NCI-H226 (cell line): ENCODE measurements around the gene TFF3.
"Not testable (repeated sequence)": the region's sequence is repeated elsewhere in the genome, so short reads cannot be mapped to it uniquely, and the experiment has no call there.

Source experiments
- DNase-seq: peaks from one replicate; pipeline ENCODE4 v3.0.0-alpha.2; 2015

TFF3 gene

DNA sequence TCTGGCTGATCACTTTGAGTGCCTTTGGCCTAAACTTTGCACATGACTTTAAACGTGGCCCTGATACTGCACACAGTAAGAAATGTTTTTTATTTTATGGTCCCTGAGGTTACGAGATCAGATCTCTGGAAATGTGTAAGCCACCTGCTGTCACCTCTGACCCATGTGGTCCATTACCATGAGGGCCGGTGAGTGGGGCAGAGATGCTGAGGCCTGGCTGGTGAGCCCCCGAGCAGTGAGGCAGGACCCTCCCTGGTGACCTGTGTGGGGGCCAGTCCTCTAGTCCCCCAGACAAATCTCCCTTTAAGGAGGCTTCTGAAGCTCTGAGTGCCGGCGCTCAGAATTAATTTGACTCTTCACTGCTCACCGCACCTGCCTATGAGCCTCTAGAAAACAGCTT lies 12.4 kb downstream of the TFF3 start:
- no peak for DNase-seq

- DNase-seq = no peak
Measured at GRCh38 chr21:42302076-42302650, 13.0 kb downstream of the TFF3 start.

DNA sequence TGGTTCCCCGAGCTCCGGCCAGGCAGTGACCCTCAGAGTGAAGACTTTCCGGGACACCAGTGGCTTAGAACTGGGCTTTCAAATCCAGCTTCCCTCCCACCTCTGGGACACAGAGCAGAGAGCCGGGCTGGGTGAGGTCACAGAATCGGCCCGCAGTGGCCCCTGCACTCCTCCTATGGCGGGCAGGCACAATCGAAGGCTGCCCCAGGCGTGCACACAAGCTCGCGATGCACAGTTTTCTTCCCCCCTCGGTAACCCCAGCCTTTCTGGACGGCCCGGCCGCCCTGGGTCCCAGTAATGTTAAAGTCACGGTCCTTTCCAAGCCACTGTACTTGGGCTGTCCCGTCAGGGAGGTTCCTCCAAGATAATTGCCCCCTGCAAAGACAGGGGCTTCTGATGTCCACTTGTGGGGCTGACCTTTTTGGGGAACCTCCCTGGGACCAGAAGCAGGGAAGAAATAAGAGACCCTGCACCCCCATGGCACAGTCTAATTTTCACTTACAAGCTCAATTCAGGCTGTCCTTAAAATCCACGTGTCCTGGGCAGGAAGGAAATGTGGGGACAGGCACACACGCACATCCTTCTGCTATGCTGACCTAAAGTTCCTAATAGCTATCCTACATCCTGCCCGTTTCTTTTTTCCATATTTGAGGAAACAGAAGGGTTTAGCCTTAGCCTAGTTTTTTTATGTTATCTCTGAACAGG lies 13.7 kb downstream of the TFF3 start:
- no peak for DNase-seq

DNA sequence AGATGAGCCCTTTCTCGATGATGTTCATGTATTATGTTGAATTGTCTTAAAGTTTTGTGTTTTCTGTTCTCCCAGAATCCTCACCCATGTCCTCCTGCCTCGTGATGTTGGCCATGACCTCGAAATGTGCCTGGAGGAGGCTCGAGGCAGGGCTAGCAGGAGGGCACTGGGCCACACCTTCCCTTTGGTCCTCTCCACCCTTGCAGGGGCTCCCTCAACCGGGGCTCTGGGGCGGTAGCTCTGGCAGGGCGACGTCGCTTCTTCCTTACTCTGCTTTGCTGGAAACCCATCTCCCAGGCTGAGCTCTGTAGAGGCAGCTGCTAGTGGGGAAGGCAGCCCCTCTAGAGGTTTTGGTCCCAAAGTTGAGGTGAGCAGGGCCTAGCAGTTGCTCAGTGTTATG lies 14.3 kb downstream of the TFF3 start:
- no peak for DNase-seq

DNA sequence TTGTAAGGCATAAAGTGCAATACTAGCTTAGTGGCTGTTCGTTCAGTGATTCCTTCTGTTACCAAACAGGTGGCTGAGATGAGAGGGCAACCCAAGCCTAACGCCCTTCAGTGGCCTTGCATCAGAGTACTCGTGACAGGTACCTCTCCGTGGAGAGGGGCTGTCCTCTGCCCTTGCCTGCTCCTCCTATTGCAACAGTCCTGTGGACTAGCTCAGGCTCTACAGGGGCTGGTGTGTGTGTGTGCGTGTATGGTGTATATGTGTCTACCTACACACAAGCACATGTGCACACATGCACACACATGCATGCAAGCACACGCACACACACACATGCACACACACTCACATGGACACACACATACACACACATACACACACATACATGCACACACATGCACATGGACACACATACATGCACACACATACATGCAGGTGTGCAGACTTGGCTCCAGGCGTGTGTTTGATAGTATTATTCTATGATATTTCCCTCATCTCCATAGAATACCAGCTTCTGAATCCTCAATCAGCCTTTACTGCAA lies 15.1 kb downstream of the TFF3 start:
- DNase-seq = no peak

DNA sequence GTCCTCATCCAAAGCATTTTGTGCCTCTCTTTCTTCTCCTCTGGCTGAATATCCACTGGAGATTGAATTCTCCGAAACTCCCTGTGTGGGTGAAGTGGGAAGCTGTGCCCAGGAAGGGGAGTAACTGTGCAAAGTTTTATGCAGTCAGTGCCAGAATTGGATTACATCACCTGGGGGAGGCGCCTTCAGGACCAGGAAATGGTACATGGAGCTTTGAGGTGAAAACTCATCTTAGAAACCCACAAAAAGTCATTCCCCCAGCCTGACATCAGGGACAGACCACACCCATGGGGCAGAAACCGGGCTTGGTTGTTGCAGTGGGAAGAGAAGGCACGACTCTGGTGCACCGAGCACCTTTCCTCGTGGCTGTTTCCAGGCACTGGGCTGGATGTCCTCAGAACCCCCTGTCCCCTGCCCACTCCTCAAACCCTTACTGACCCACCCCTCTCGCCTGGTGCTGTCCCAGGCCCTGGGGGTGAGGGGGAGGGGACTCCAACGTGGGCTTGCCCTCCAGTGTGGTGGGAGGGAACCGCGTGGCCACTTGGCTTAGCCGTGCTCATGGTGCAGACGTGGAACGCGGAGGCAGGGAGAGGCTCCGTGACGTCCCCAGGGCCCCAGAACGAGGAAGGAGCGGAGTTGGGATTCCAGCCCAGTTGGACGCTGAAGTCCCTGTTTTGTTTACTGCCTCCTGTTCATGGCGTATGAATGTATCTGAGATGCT lies 15.7 kb downstream of the TFF3 start:
- peak; percentile 54 for DNase-seq

- no peak for DNase-seq
Measured at GRCh38 chr21:42298657-42299056, 16.6 kb downstream of the TFF3 start.

GRCh38 chr21:42298237-42298636 lies 17.0 kb downstream of the TFF3 start:
- no peak for DNase-seq

- no peak for DNase-seq
Measured at GRCh38 chr21:42297377-42297776, 17.8 kb downstream of the TFF3 start.

GRCh38 chr21:42296501-42296900 lies 18.7 kb downstream of the TFF3 start:
- DNase-seq = no peak

DNA sequence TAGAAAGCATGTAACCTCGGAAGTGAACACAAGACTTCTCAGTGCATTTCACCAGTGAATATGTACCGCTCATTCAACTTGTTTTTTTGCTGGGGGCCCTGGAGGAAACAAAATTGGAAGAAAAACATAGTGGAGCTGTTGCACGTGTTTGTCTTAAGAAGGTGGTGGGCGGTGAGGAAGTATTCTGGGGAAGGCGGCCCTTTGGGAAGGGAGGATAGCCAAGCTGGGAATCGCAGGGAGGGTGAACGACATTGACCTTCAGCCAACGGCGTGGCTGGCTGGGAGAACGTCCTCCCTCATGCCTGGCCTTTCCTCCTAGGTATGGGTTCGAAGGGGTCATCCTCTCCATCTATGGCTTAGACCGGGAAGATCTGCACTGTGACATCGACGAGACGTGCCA lies 19.4 kb downstream of the TFF3 start:
- no peak for DNase-seq

DNA sequence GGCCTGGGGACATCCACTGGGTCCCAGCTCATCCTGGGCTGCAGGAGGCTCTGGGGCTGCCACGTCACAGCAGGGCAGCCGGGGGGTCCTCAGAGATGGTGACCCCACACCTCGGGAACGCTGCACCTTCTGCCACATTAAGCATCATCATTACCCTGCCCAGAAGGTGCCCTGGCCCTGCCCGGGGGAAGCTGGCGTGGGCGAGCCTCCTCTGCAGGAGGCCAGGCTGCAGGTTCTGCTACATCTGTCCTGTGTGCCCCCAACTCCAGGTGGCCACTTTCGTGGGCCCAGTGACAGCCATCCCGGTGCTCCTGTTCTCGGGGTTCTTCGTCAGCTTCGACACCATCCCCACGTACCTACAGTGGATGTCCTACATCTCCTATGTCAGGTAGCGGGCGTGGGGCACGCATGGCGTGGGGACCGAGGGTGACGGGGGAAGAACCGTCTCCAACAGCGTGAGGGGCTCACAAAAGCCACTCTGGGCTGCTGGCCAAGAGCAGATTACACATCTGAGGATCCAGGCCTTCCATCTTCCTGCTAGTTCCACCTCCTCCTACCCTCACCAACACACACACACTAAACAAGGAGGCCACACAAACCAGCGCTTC lies 20.8 kb downstream of the TFF3 start:
- no peak for DNase-seq

GRCh38 chr21:42293649-42294272 lies 21.4 kb downstream of the TFF3 start:
- DNase-seq = no peak

DNA sequence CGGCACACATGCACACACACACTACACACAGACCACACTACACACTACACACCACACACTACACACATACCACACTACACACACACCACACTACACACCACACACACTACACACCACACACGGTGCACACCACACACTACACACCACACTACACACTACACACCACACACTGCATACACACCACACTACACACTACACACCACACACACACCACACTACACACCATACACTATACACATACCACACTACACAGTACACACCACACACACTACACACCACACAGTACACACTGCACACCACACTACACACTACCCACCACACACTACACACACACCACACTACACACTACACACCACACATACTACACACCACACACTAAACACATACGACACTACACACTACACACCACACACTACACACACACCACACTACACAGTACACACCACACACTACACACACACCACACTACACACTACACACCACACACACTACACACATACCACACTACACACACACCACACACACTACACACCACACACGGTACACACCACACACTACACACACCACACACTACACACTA lies 22.6 kb downstream of the TFF3 start:
- not testable (repeated sequence) for DNase-seq

DNA sequence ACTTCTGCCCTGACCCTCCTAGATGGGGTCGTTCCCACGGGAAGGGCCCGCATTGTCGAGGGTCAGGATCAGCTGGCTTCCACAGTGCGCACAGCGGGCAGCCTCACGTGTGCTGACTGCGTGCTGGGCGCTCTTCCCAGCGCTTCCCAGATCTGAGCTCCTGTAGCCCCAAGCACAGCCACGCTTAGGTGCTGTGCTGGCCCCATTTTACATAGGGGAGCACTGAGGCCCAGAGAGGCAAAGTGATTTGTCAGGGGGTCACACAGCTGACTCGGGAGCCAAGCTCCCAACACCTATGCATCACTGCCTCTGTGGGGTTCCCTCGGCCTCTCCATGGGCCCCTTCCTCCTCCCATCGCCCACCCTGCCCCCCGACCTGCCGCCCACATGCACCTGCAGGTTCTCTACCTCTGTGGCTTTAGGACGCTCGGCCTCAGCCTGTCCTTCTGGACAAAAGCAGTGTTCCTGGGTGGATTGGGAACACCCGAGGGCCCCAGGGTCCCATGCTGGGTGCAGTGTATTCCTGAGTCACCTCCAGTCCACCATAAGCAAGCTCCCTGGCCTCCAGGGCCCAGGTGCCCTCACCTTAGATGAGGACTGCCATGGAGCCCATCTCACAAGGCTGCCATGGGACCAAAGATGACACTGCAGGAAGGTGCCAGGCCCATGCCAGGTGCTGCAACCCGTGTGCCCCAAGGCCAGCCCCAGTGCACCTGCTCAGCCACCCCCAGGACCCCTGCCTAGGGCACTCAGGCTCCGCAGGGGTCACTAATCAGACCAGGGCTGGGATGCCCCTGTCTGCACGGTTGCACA lies 23.3 kb downstream of the TFF3 start:
- no peak for DNase-seq

- DNase-seq = no peak
Measured at GRCh38 chr21:42291003-42291750, 24.0 kb downstream of the TFF3 start.

DNA sequence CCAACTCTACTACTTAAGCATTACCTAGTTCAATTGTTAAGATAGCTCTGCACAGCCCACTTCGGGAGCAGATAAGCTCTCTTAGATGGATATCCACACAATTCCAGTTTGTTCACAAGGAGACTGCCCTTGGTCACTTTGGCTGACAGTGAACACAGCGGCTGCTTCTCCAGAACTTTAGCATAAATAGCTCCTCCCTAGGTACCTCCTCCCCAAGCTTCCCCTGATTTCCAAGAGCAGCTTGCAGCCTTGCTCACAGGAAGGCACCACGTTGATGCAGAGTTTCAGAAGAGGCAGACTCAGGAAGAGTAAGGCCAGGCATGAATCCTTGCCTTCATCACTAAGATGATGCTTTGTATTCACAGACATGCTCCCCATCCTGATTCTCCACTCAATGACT lies 24.7 kb downstream of the TFF3 start:
- DNase-seq = no peak

DNA sequence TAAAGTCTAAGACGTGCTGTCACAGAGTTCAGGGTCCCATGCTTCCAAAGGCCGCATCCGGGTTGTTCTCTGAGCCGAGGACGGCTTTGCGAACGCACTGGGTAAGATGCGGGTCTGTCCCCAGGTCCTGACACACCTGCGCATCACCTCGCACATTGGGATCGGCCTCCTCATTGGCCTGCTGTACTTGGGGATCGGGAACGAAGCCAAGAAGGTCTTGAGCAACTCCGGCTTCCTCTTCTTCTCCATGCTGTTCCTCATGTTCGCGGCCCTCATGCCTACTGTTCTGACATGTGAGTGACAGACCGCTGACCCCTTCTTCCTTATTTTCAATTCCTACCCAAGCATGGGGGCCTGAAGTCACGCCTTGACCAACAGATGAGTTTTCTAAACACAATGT lies 25.3 kb downstream of the TFF3 start:
- no peak for DNase-seq

DNA sequence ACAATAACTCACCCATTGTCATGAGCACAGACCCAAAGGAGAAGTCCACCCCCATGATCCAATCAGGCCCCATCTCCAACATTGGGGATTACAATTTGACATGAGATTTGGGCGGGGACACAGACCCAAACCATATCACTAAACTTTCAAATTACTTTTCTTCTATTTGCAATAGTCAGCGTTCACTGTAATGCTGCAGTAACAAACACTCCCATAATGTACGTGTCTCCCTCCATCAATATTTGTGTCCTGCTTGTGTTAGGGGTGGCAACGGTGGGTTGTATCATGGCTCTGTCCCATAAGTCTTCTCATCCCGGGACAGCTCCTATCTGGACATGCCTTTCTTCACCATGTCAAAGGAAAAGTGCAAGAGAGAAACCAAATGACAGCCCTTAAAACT lies 26.2 kb downstream of the TFF3 start:
- no peak for DNase-seq

DNA sequence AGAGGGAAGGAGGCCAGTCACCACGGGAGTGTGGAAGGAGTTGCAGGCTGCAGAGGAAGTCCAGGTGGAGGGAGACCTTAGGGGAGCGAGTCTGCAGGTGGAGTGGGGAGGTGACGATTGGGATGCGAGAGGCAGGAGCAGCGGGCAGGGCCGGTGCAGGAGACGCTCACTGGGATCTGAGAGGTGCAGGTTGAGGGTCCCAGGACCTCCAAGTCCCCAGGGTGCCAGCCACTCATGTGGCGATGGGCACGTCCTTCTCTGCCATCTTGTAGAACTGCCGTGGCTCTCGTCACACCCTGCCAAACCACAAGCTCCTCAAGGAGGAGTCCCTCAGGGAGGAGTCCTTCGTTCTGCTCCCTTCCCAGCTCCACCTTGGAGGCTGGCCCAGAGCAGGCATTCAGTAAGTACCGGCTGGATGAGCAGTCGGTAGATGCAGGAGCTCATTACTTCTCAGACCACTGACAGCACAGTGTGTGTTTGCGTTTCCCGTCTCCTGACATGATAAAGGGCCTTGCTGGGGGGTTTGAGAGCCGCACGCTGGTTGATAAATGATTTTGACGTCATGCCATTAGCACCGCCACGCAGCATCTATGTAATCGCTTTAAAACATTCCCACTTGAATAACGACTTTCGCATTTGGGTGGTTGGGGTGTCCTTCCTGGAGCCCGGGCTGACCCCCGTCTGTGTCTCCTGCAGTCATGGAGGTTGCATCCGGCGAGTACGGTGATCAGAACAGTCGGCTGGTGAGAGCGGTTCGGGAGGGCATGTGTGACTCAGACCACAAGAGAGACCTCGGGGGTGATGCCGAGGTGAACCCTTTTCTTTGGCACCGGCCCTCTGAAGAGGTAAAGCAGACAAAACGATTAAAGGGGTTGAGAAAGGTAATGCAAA lies 27.8 kb downstream of the TFF3 start:
- no peak for DNase-seq
